ENCODE data around the gene GFI1. TPM values are rescaled to one million over a fixed set of nuclear protein-coding genes. Genes with fewer than 3 reads are reported as not detected.

Gene GFI1
- polyA plus RNA-seq, 1 of the 3 experiments (the other 2 are of a cell fraction) = 0.18 TPM

Other genes with a start within 250 kb of the GFI1 start
- gene GLMN, start 187.9 kb downstream of the GFI1 start, polyA plus RNA-seq (2012; rRNA removed) = 2.3 and 3.6 TPM in 2 replicates
- 3.4 and 5.2 TPM in 2 replicates for gene RPAP2, start 187.9 kb downstream of the GFI1 start, polyA plus RNA-seq (2012; rRNA removed)